ENCODE data around the gene ZNF805.

ZNF805 gene

DNA sequence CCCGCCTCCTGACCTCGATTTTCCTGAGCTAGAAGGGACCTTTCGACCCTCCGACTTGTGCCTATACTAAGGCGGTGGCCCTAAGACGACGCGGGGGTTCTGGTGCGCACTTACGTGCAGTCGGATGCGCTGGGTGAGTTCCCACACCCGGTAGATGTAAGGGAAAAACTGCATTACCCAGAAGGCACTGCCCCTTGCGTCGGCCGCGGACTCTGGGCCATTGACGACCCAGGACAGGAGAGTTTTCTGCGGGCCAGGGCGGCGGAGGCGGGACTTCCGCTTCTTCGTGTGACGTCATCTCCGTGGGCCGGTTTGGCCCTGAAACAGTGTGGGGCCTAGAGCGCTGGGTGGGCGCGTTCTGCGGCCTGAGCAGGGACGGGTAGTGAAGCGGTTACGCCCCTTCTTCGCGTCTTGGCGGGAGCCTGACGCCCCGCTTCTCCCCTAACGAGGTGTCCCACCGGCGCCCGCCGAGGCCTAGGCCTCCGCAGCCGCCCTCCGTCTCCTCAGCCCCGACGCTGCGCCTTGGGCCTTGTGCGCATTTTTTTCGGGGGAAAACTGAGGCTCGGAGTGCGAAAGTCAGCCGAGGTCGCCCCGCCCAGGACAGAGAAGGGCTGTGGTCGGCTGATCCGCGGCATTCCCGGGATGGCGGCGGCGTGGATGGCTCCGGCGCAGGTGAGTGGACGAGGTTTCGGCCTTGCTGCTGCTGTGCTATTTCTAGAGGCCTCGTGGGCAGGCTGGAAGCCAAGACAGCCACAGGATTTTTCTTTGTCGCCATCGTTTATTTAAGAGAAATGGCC lies 39.9 kb downstream of the ZNF805 start, which contains the start of gene ZNF460:
TSS of gene ZNF460 (plus strand) at position 321 of the 797 bp plus-strand sequence. CDS start at position 643, 322 bp downstream.
- Mint-ChIP-seq H3K36me3 (ENCODE audit: low read depth) (peaks cover 65% of the 10 kb centered on the region), H3K27ac (no peak within 1 kb of the TSS), H3K4me1 (ENCODE audit: low read depth) (peaks cover 37% of the 10 kb centered on the region), H3K4me3 (no peak within 1 kb of the TSS), H3K9me3 (peaks cover 9% of the 10 kb centered on the region), H3K27me3 (no peaks in the 10 kb centered on the region)
- peak; percentile 99 for DNase-seq

GRCh38 chr19:57280962-57281400 lies 40.5 kb downstream of the ZNF805 start:
- H3K9me3 Mint-ChIP-seq: peaks cover 12% of the 10 kb centered on the region

DNA sequence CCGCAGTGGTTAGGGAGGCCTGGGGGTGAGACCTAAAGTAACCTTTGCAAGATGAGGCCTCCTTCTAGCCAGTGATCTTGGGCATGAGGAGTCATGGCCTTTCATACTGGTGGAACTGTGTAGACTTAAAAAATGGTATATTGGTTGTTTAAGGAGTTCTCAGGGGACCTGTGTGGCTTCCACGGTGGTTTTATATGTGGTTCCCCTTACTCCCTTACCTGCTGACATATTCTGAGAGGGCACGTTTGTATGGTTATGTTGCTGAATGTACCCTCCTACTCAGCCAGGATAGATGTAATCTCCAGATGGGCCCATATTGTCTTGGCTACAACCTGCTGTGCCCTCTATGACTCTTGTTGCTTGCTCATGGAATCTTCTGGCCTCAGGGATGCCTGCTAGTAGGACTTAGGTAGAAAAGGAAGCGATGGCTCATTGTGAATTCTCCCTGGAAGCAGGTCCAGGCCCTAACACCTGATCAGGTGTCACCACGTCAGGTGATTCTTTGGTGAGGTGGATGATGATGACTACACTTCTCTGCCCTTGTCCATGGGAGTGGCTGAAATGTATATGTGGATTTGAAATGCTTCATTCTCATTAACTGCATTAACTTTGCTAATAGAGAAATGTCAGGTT lies 41.7 kb downstream of the ZNF805 start:
- Mint-ChIP-seq H3K4me3 (no peak overlapping the region), H3K27ac (peak overlapping the region; percentile 79), H3K9me3 (peaks cover 15% of the 10 kb centered on the region), H3K36me3 (ENCODE audit: low read depth) (peaks cover 66% of the 10 kb centered on the region), H3K27me3 (no peaks in the 10 kb centered on the region), H3K4me1 (ENCODE audit: low read depth) (peaks cover 43% of the 10 kb centered on the region)
- DNase-seq: no peak

More at GRCh38 chr19:57280962-57281400, 40.5 kb downstream of the ZNF805 start:
- DNase-seq: peak; percentile 41
- Mint-ChIP-seq H3K4me1 (ENCODE audit: low read depth) (peaks cover 40% of the 10 kb centered on the region), H3K27me3 (no peaks in the 10 kb centered on the region), H3K4me3 (no peak overlapping the region), H3K36me3 (ENCODE audit: low read depth) (peaks cover 66% of the 10 kb centered on the region), H3K27ac (no peak overlapping the region)

GRCh38 chr19:57288373-57288772 lies 47.9 kb downstream of the ZNF805 start:
- Mint-ChIP-seq H3K9me3 (peaks cover 45% of the 10 kb centered on the region), H3K36me3 (ENCODE audit: low read depth) (peaks cover 99% of the 10 kb centered on the region), H3K27ac (no peak overlapping the region), H3K27me3 (no peaks in the 10 kb centered on the region), H3K4me1 (ENCODE audit: low read depth) (peaks cover 24% of the 10 kb centered on the region), H3K4me3 (no peak overlapping the region)
- no peak for DNase-seq

DNA sequence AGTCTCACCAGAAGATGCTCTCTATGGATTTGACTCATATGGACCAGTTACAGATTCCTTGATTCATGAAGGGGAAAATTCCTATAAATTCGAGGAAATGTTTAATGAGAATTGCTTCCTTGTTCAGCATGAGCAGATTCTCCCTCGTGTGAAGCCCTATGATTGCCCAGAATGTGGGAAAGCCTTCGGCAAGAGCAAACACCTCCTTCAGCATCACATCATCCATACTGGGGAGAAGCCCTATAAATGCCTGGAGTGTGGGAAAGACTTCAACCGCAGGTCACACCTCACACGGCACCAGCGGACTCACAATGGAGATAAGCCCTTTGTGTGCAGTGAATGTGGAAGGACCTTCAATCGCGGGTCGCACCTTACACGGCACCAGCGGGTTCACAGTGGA lies 50.5 kb downstream of the ZNF805 start:
- peaks cover 61% of the 10 kb centered on the region for H3K9me3 Mint-ChIP-seq
- no peak overlapping the region for H3K27ac Mint-ChIP-seq
- H3K4me1 Mint-ChIP-seq (ENCODE audit: low read depth): peaks cover 7% of the 10 kb centered on the region
- DNase-seq: no peak
- no peaks in the 10 kb centered on the region for H3K27me3 Mint-ChIP-seq
- no peak overlapping the region for H3K4me3 Mint-ChIP-seq
- H3K36me3 Mint-ChIP-seq (ENCODE audit: low read depth): peaks cover 99% of the 10 kb centered on the region

DNA sequence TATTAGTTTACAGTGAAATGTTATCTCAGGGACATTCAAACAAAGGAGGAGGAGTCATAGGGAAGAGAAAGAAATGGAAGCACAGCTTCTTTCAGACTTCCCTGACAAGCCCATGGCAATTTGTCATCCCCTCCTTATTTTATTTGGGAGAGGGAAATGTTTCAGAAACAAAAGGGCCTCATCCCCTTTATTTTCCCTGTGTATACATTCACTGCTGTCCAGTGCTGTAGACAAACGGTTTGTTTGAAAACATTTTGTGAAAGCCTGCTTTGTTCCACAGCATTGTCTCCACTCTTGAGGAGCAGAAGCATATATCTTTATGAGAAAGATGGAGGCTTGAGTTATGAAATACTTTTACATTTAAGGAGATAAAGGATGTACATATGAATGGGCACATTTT lies 52.1 kb downstream of the ZNF805 start:
- Mint-ChIP-seq H3K9me3 (peaks cover 63% of the 10 kb centered on the region), H3K27ac (no peak overlapping the region), H3K4me1 (ENCODE audit: low read depth) (peaks cover 9% of the 10 kb centered on the region), H3K4me3 (no peak overlapping the region), H3K36me3 (ENCODE audit: low read depth) (peaks cover 98% of the 10 kb centered on the region), H3K27me3 (no peaks in the 10 kb centered on the region)
- DNase-seq: no peak

GRCh38 chr19:57293719-57294118 lies 53.3 kb downstream of the ZNF805 start:
- Mint-ChIP-seq H3K27me3 (no peaks in the 10 kb centered on the region), H3K9me3 (peaks cover 64% of the 10 kb centered on the region), H3K27ac (no peak overlapping the region), H3K4me3 (no peak overlapping the region), H3K4me1 (ENCODE audit: low read depth) (peaks cover 12% of the 10 kb centered on the region), H3K36me3 (ENCODE audit: low read depth) (peaks cover 98% of the 10 kb centered on the region)
- DNase-seq: no peak

- H3K27ac Mint-ChIP-seq: no peak overlapping the region
- no peak for DNase-seq
Observed at GRCh38 chr19:57302020-57302465, 61.6 kb downstream of the ZNF805 start.

GRCh38 chr19:57302727-57303401 lies 62.4 kb downstream of the ZNF805 start:
- Mint-ChIP-seq H3K27ac (no peak overlapping the region), H3K36me3 (ENCODE audit: low read depth) (peaks cover 82% of the 10 kb centered on the region), H3K9me3 (peaks cover 26% of the 10 kb centered on the region), H3K27me3 (no peaks in the 10 kb centered on the region), H3K4me1 (ENCODE audit: low read depth) (peaks cover 8% of the 10 kb centered on the region), H3K4me3 (no peak overlapping the region)
- no peak for DNase-seq

More at GRCh38 chr19:57302020-57302465, 61.6 kb downstream of the ZNF805 start:
- H3K9me3 Mint-ChIP-seq: peaks cover 31% of the 10 kb centered on the region
- peaks cover 11% of the 10 kb centered on the region for H3K4me1 Mint-ChIP-seq (ENCODE audit: low read depth)
- no peak overlapping the region for H3K4me3 Mint-ChIP-seq
- H3K27me3 Mint-ChIP-seq: no peaks in the 10 kb centered on the region
- H3K36me3 Mint-ChIP-seq (ENCODE audit: low read depth): peaks cover 89% of the 10 kb centered on the region
